Measurements from ENCODE around the gene LMNTD1.
"Not testable (repeated sequence)": the region's sequence is repeated elsewhere in the genome, so short reads cannot be mapped to it uniquely, and the experiment has no call there.

The LMNTD1 gene

GRCh38 chr12:25553098-25553497 is at the start of gene LMNTD1:
TSS of gene LMNTD1 (minus strand) at chr12:25553283. CDS start at chr12:25552959, 324 bp downstream.
- in situ Hi-C loops (cut with MboI; ENCODE audit: low sequenced_read_pairs), result no loop called here

- in situ Hi-C loops (cut with MboI; ENCODE audit: low sequenced_read_pairs), result no loop called here
Observed at GRCh38 chr12:25598956-25599355, 45.9 kb upstream of the LMNTD1 start.

- in situ Hi-C loops (cut with MboI; ENCODE audit: low sequenced_read_pairs), result not testable (repeated sequence)
Observed at GRCh38 chr12:25595496-25595895, 42.4 kb upstream of the LMNTD1 start.

GRCh38 chr12:25594376-25594775 is 41.3 kb upstream of the LMNTD1 start:
- in situ Hi-C loops (cut with MboI; ENCODE audit: low sequenced_read_pairs), result no loop called here

- in situ Hi-C loops (cut with MboI; ENCODE audit: low sequenced_read_pairs), result no loop called here
Observed at GRCh38 chr12:25592725-25593495, 39.8 kb upstream of the LMNTD1 start.

- in situ Hi-C loops (cut with MboI; ENCODE audit: low sequenced_read_pairs), result no loop called here
Observed at GRCh38 chr12:25591144-25591543, 38.1 kb upstream of the LMNTD1 start.

GRCh38 chr12:25590011-25590721 is 37.1 kb upstream of the LMNTD1 start:
- in situ Hi-C loops (cut with MboI; ENCODE audit: low sequenced_read_pairs), result no loop called here

GRCh38 chr12:25587346-25587745 is 34.3 kb upstream of the LMNTD1 start:
- in situ Hi-C loops (cut with MboI; ENCODE audit: low sequenced_read_pairs), result no loop called here

- in situ Hi-C loops (cut with MboI; ENCODE audit: low sequenced_read_pairs), result no loop called here
Observed at GRCh38 chr12:25585662-25586061, 32.6 kb upstream of the LMNTD1 start.

GRCh38 chr12:25585021-25585523 is 32.0 kb upstream of the LMNTD1 start:
- in situ Hi-C loops (cut with MboI; ENCODE audit: low sequenced_read_pairs), result no loop called here

GRCh38 chr12:25584596-25584995 is 31.5 kb upstream of the LMNTD1 start:
- in situ Hi-C loops (cut with MboI; ENCODE audit: low sequenced_read_pairs), result no loop called here

GRCh38 chr12:25583545-25583944 is 30.5 kb upstream of the LMNTD1 start:
- in situ Hi-C loops (cut with MboI; ENCODE audit: low sequenced_read_pairs), result no loop called here

GRCh38 chr12:25581067-25581466 is 28.0 kb upstream of the LMNTD1 start:
- in situ Hi-C loops (cut with MboI; ENCODE audit: low sequenced_read_pairs), result no loop called here

- in situ Hi-C loops (cut with MboI; ENCODE audit: low sequenced_read_pairs), result no loop called here
Observed at GRCh38 chr12:25578411-25579143, 25.5 kb upstream of the LMNTD1 start.

- in situ Hi-C loops (cut with MboI; ENCODE audit: low sequenced_read_pairs), result no loop called here
Observed at GRCh38 chr12:25574761-25575160, 21.7 kb upstream of the LMNTD1 start.

GRCh38 chr12:25573346-25573745 is 20.3 kb upstream of the LMNTD1 start:
- in situ Hi-C loops (cut with MboI; ENCODE audit: low sequenced_read_pairs), result no loop called here

- in situ Hi-C loops (cut with MboI; ENCODE audit: low sequenced_read_pairs), result no loop called here
Observed at GRCh38 chr12:25570418-25570817, 17.3 kb upstream of the LMNTD1 start.

- in situ Hi-C loops (cut with MboI; ENCODE audit: low sequenced_read_pairs), result no loop called here
Observed at GRCh38 chr12:25566202-25566949, 13.3 kb upstream of the LMNTD1 start.

- in situ Hi-C loops (cut with MboI; ENCODE audit: low sequenced_read_pairs), result no loop called here
Observed at GRCh38 chr12:25558586-25558985, 5.5 kb upstream of the LMNTD1 start.

- in situ Hi-C loops (cut with MboI; ENCODE audit: low sequenced_read_pairs), result no loop called here
Observed at GRCh38 chr12:25557830-25558436, 4.8 kb upstream of the LMNTD1 start.

All from hTERT RPE-1 (cell line).